Right lobe of liver (tissue), 4 donors: Measurements from ENCODE around the gene NCKAP5.

Experiments used
- CTCF ChIP-seq, 4 donors: fragments of 200-600 bp in 3 of 4; fragments of 450-650 bp in 1 of 4; IDR thresholded peaks; one replicate each; pipeline versions ENCODE4 v1.5.1 to v1.8.0; 2016 to 2022; ENCODE audit warnings: antibody characterized with exemption in 4 of 4, mild to moderate bottlenecking in 2 of 4
- POLR2A ChIP-seq: fragments of 450-650 bp; IDR thresholded peaks from one replicate; pipeline ENCODE4 v1.6.1; 2017; ENCODE audit warnings: antibody characterized with exemption, mild to moderate bottlenecking
- donor health status: DM: no; HTN: no; CAD: no.
- donor health status: DM: no; HTN: no; CAD: no.
- donor health status: DM: no; HTN: yes; CAD: no.

DNA sequence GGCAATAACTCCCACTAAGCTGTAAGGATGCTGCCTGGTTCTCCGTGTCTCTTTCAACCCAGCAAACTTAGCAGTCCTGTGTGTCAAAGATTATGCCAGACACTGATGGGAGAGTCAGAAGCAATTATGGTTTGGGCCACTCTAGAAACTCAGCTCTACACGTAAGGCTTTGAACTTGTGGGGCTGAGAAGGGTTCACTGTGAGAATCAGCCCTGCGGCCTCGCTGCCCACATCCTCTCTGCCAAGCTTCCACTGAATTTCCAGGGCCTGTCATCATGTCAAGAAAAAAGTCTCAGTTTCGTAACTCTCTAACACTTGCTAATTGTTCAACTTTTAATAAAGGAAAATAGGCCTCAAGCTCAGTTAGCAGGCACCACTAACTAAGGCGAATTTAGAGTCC is 589.4 kb downstream of the NCKAP5 start:
- TF ChIP-seq CTCF (IDR thresholded peaks at IDR 0.05) (no peak), POLR2A (no peak)
